GM12878 (cell line): Measurements from ENCODE around the gene HJURP. TPM values are rescaled to one million over a fixed set of nuclear protein-coding genes. Genes with fewer than 3 reads are reported as not detected.

Experiments used
- ATAC-seq: fragments of 200-7000 bp; cut with Tn5 transposase; 3 replicates; pipeline ENCODE4 v1.9.1; 2020; ENCODE audit warnings: mild to moderate bottlenecking, moderate library complexity
- BruUV-seq: library from RNA; stranded (reverse); fragments of 400-500 nt; replicated peaks from 2 replicates; lab custom pipeline; 2021; lab: Mats Ljungman, UMichigan
- CTCF ChIA-PET: fragments of 300-600 bp; sonication (Branson Sonifier 250); formaldehyde crosslinking; extraction: SDS; loops from one replicate; lab custom pipeline; 2021; ENCODE audit warnings: inconsistent platforms; lab: Yijun Ruan, JAX
- POLR2A ChIA-PET: fragments of 350-600 bp; formaldehyde crosslinking; extraction: SDS; loops from one replicate; lab custom pipeline; 2021; ENCODE audit warnings: inconsistent platforms; lab: Charles Lee
- RAD21 ChIA-PET: fragments of 300-600 bp; sonication (Branson Sonifier 250); formaldehyde crosslinking; loops from one replicate; lab custom pipeline; 2023; ENCODE audit warnings: antibody characterized with exemption; ENCODE audit not compliant: unreplicated experiment; lab: Charles Lee
- SMC1A ChIA-PET: fragments of 300-600 bp; sonication (Branson Sonifier 250); formaldehyde crosslinking; loops from one replicate; lab custom pipeline; 2023; ENCODE audit not compliant: unreplicated experiment, uncharacterized antibody; lab: Charles Lee
- DNase-seq: peaks from one replicate; pipeline ENCODE4 v3.0.0-alpha.2; 2011; ENCODE audit warnings: low read depth, low spot score
- FAIRE-seq: peaks from 3 replicates; lab custom pipeline; 2011; peaks lifted over from hg19 to GRCh38; lab: Jason Lieb, UNC
- H2AFZ ChIP-seq: 2 replicates; pipeline ENCODE4 v1.6.0; 2011; ENCODE audit warnings: low read depth, low read length, control low read depth; ENCODE audit not compliant: control insufficient read depth
- H3K27ac ChIP-seq: 2 replicates; pipeline ENCODE4 v1.5.1; 2011; ENCODE audit warnings: control low read depth; ENCODE audit not compliant: control insufficient read depth, insufficient read depth
- H3K27me3 ChIP-seq, 2 experiments: replicated peaks in 1 of 2; 2 replicates each; pipeline versions ENCODE4 v1.6.0 to v1.6.1; 2011; ENCODE audit warnings: low read length in 1 of 2; ENCODE audit not compliant: control insufficient read depth in 2 of 2, insufficient read depth in 2 of 2
- H3K36me3 ChIP-seq, 2 experiments: 2 replicates each; pipeline ENCODE4 v1.5.1; 2011; ENCODE audit warnings: low read length in 1 of 2; ENCODE audit not compliant: control insufficient read depth in 2 of 2, insufficient read depth in 2 of 2
- H3K4me1 ChIP-seq: 2 replicates; pipeline ENCODE4 v1.6.1; 2011; ENCODE audit warnings: mild to moderate bottlenecking, low read length, moderate library complexity, mixed read lengths; ENCODE audit not compliant: control insufficient read depth, insufficient read depth
- H3K4me2 ChIP-seq: 2 replicates; pipeline ENCODE4 v1.6.0; 2011; ENCODE audit warnings: control low read depth; ENCODE audit not compliant: control insufficient read depth, insufficient read depth
- H3K4me3 ChIP-seq: fragments of 200-600 bp; sonication (generic); 2 replicates; pipeline ENCODE4 v1.5.1; 2016
- H3K79me2 ChIP-seq: 2 replicates; pipeline ENCODE4 v1.6.0; 2011; ENCODE audit warnings: low read length; ENCODE audit not compliant: control insufficient read depth, insufficient read depth
- H3K9ac ChIP-seq: 2 replicates; pipeline ENCODE4 v1.8.0; 2011; ENCODE audit warnings: low read length, control low read depth, mixed read lengths; ENCODE audit not compliant: control insufficient read depth, insufficient read depth
- H3K9me3 ChIP-seq: replicated peaks from 3 replicates; pipeline ENCODE4 v1.5.1; 2011; ENCODE audit warnings: mild to moderate bottlenecking, low read length; ENCODE audit not compliant: control insufficient read depth, insufficient read depth
- H4K20me1 ChIP-seq: 2 replicates; pipeline ENCODE4 v1.6.0; 2011; ENCODE audit not compliant: control insufficient read depth, insufficient read depth
- HDGF ChIP-seq: fragments of 450-650 bp; IDR thresholded peaks from 2 replicates; pipeline ENCODE4 v1.6.1; 2016; ENCODE audit warnings: antibody characterized with exemption
- NFYA ChIP-seq: IDR thresholded peaks from 2 replicates; pipeline ENCODE4 v1.6.1; 2011; ENCODE audit warnings: low read depth, mild to moderate bottlenecking, low read length, improper control_type of control experiment, borderline replicate concordance
- SREBF2 ChIP-seq: IDR thresholded peaks from 2 replicates; pipeline ENCODE4 v1.6.1; 2012; ENCODE audit warnings: mild to moderate bottlenecking, low read length
- SUZ12 ChIP-seq: fragments of 200-600 bp; sonication (generic); IDR thresholded peaks from one replicate; pipeline ENCODE4 v1.6.1; 2018; ENCODE audit warnings: antibody characterized with exemption, mild to moderate bottlenecking; ENCODE audit not compliant: unreplicated experiment
- TBL1XR1 ChIP-seq: IDR thresholded peaks from 2 replicates; pipeline ENCODE4 v1.6.1; 2012; ENCODE audit warnings: low read depth, low read length, improper control_type of control experiment
- WGBS: methylation state at CpG from one replicate; pipeline ENCODE4 v1.1.6; 2016; ENCODE audit warnings: low lambda C conversion rate; ENCODE audit not compliant: insufficient replicate concordance, insufficient coverage; ENCODE audit errors: missing lambda C conversion rate; 5-methylcytosine and 5-hydroxymethylcytosine counted together
- in situ Hi-C: fragments of 300-500 bp; cut with MboI; formaldehyde crosslinking; loops from 9 replicates; pipeline ENCODE4 v1.14.3; 2018; ENCODE audit warnings: mixed read lengths
- intact Hi-C: fragments of 100-400 bp; cut with micrococcal nuclease; formaldehyde crosslinking; loops from one replicate; pipeline ENCODE4 v1.14.2; 2022; ENCODE audit not compliant: unreplicated experiment
- polyA plus RNA-seq, 11 experiments: library from polyadenylated mRNA; depleted of rRNA in 4 of 11; unstranded in 6 of 11; stranded (reverse) in 5 of 11; fragments of >200 nt; fragmentation: Nextera tagmentation in 4 of 11; fragmentation: Illumina TruSeq in 1 of 11; extraction: Ambion mirVana in 4 of 11; extraction: Trizol in 1 of 11; gene quantifications; 1 replicate in 1 of 11; 2 replicates in 10 of 11; pipeline versions ENCODE4 v1.2.1 to v1.2.3, GENCODE V29; 2011 to 2016; ENCODE audit warnings: inconsistent platforms in 2 of 11, missing spikeins in 2 of 11, low read depth in 1 of 11
- total RNA-seq, 4 experiments: library from RNA; depleted of rRNA in 3 of 4; stranded (reverse); fragments of >200 nt in 3 of 4; fragmentation: Illumina TruSeq in 1 of 4; extraction: Trizol in 1 of 4; gene quantifications; 2 replicates each; pipeline versions ENCODE4 v1.2.1 to v1.2.3, GENCODE V29; 2013 to 2021
- TF ChIP-seq, protein P1 (sequence below): fragments of 450-650 bp; IDR thresholded peaks from 2 replicates; pipeline ENCODE4 v1.6.1; 2017; ENCODE audit warnings: mild to moderate bottlenecking, moderate library complexity

Gene HJURP
- total and polyA plus RNA-seq, 10 of the 15 experiments (the other 5 are each of a cell fraction or from before 2014, with no cell fraction given) = 12.7 to 68.9 (median 44.4) TPM

GRCh38 chr2:233901884-233902283, 47.5 kb upstream of the HJURP start:
- RAD21 ChIA-PET = no interaction called here
- Histone ChIP-seq H4K20me1 (no peaks in the 10 kb centered on the region), H3K9me3 (no peaks in the 10 kb centered on the region), H3K4me2 (no peak overlapping the region), H2AFZ (no peak overlapping the region), H3K9ac (no peak overlapping the region), H3K27ac (no peak overlapping the region), H3K79me2 (no peaks in the 10 kb centered on the region), H3K4me1 (no peaks in the 10 kb centered on the region), H3K27me3 (no peaks in the 10 kb centered on the region), H3K4me3 (no peak overlapping the region), H3K36me3 (no peaks in the 10 kb centered on the region)
- no TSS peak for BruUV-seq
- FAIRE-seq = no peak
- intact Hi-C loops (no loop called here), in situ Hi-C loops (no loop called here)
- 11% methylated on average over 4 of the region's 4 CpGs for WGBS
- TF ChIP-seq SREBF2 (no peak), NFYA (no peak), TBL1XR1 (no peak), SUZ12 (no peak), HDGF (no peak)
- TF ChIP-seq, protein P1, sequence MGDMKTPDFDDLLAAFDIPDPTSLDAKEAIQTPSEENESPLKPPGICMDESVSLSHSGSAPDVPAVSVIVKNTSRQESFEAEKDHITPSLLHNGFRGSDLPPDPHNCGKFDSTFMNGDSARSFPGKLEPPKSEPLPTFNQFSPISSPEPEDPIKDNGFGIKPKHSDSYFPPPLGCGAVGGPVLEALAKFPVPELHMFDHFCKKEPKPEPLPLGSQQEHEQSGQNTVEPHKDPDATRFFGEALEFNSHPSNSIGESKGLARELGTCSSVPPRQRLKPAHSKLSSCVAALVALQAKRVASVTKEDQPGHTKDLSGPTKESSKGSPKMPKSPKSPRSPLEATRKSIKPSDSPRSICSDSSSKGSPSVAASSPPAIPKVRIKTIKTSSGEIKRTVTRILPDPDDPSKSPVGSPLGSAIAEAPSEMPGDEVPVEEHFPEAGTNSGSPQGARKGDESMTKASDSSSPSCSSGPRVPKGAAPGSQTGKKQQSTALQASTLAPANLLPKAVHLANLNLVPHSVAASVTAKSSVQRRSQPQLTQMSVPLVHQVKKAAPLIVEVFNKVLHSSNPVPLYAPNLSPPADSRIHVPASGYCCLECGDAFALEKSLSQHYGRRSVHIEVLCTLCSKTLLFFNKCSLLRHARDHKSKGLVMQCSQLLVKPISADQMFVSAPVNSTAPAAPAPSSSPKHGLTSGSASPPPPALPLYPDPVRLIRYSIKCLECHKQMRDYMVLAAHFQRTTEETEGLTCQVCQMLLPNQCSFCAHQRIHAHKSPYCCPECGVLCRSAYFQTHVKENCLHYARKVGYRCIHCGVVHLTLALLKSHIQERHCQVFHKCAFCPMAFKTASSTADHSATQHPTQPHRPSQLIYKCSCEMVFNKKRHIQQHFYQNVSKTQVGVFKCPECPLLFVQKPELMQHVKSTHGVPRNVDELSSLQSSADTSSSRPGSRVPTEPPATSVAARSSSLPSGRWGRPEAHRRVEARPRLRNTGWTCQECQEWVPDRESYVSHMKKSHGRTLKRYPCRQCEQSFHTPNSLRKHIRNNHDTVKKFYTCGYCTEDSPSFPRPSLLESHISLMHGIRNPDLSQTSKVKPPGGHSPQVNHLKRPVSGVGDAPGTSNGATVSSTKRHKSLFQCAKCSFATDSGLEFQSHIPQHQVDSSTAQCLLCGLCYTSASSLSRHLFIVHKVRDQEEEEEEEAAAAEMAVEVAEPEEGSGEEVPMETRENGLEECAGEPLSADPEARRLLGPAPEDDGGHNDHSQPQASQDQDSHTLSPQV = no peak
- SMC1A ChIA-PET = no interaction called here
- ATAC-seq = no peak
- CTCF ChIA-PET = no interaction called here
- DNase-seq = no peak
- POLR2A ChIA-PET = no interaction called here
